Chondrocyte (in vitro differentiated cells): Measurements from ENCODE around the gene ZNF584. TPM values are rescaled to one million over a fixed set of nuclear protein-coding genes. Genes with fewer than 3 reads are reported as not detected.
A peak's percentile ranks its signal among the peaks of the same experiment; 100 is the strongest.
"Not testable (repeated sequence)": the region's sequence is repeated elsewhere in the genome, so short reads cannot be mapped to it uniquely, and the experiment has no call there.

ENCODE experiments used
- DNase-seq: peaks from one replicate; pipeline ENCODE4 v3.0.0; 2021; ENCODE audit warnings: mixed read lengths, low spot score
- H3K27ac Mint-ChIP-seq: one replicate; pipeline ENCODE4 v1.8.0; 2021; ENCODE audit warnings: mild to moderate bottlenecking, moderate library complexity, mixed read lengths; ENCODE audit not compliant: unreplicated experiment
- H3K27me3 Mint-ChIP-seq: 2 replicates; pipeline ENCODE4 v1.8.0; 2021; ENCODE audit warnings: low read depth, mixed read lengths
- H3K36me3 Mint-ChIP-seq: 2 replicates; pipeline ENCODE4 v1.8.0; 2021; ENCODE audit warnings: low read depth, mixed read lengths
- H3K4me1 Mint-ChIP-seq: 2 replicates; pipeline ENCODE4 v1.8.0; 2021; ENCODE audit warnings: low read depth, mild to moderate bottlenecking, mixed read lengths
- H3K4me3 Mint-ChIP-seq: one replicate; pipeline ENCODE4 v1.8.0; 2021; ENCODE audit warnings: mild to moderate bottlenecking, moderate library complexity, mixed read lengths; ENCODE audit not compliant: unreplicated experiment
- H3K9me3 Mint-ChIP-seq: 2 replicates; pipeline ENCODE4 v1.8.0; 2021; ENCODE audit warnings: low read depth, mixed read lengths
- CTCF ChIP-seq: fragments of 200-600 bp; sonication (generic); IDR thresholded peaks from 2 replicates; pipeline ENCODE4 v1.5.0; 2021; ENCODE audit warnings: antibody characterized with exemption, mild to moderate bottlenecking, moderate library complexity
- total RNA-seq: library from RNA; stranded (reverse); gene quantifications from 3 replicates; pipeline ENCODE4 v1.2.1, GENCODE V29; 2021

The ZNF584 gene
- total RNA-seq, 1 donor from 2014 or later = 10.2 TPM

DNA sequence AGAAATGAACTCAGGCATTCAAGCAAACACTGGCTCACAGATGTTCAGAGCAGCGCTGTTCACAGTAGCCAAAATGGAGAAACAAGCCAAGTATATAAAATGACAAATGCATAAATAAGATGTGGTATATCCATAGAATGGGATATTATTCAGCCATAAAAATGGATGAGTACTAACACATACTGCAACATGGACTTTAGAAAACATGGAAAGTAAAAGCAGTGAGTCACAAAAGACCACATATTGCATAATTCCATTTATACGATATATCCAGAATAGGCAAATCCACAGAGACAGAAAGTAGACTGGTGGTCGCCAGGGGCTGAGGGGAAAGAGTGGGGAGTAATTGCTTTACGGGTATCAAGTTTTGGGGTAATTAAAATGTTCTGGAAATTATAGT is 34.2 kb upstream of the ZNF584 start:
- Mint-ChIP-seq H3K36me3 (no peaks in the 10 kb centered on the region), H3K27ac (no peak overlapping the region), H3K27me3 (no peaks in the 10 kb centered on the region), H3K4me3 (no peak overlapping the region), H3K9me3 (no peaks in the 10 kb centered on the region), H3K4me1 (no peaks in the 10 kb centered on the region)
- no peak for DNase-seq
- no peak for TF ChIP-seq CTCF

DNA sequence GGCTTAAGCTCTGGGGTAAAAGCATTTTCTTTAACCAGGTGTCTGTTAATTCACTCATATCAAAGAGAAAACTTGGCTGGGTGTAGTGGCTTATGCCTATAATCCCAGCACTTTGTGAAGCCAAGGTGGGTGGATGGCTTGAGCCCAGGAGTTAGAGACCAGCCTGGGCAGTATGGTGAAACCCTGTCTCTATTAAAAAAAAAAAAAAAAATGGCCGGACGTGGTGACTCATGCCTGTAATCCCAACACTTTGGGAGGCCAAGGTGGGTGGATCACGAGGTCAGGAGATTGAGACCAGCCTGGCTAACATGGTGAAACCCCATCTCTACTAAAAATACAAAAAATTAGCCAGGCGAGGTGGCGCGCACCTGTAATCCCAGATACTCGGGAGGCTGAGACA is 31.7 kb upstream of the ZNF584 start:
- not testable (repeated sequence) for H3K4me3 Mint-ChIP-seq, H3K27ac Mint-ChIP-seq, H3K27me3 Mint-ChIP-seq, H3K36me3 Mint-ChIP-seq, H3K9me3 Mint-ChIP-seq, DNase-seq
- H3K4me1 Mint-ChIP-seq = peaks cover 15% of the 10 kb centered on the region

- H3K9me3 Mint-ChIP-seq = no peaks in the 10 kb centered on the region
- H3K27ac Mint-ChIP-seq = no peak overlapping the region
- H3K36me3 Mint-ChIP-seq = no peaks in the 10 kb centered on the region
- no peaks in the 10 kb centered on the region for H3K27me3 Mint-ChIP-seq
- no peak for TF ChIP-seq CTCF
- DNase-seq = no peak
- H3K4me1 Mint-ChIP-seq = peaks cover 22% of the 10 kb centered on the region
- H3K4me3 Mint-ChIP-seq = peak overlapping the region; percentile 90
These were observed 29.2 kb upstream of the ZNF584 start for GRCh38 chr19:58379246-58379645.

- H3K36me3 Mint-ChIP-seq = no peaks in the 10 kb centered on the region
- no peaks in the 10 kb centered on the region for H3K9me3 Mint-ChIP-seq
- peak overlapping the region; percentile 90 for H3K4me3 Mint-ChIP-seq
- peak; percentile 59 for DNase-seq
- peaks cover 22% of the 10 kb centered on the region for H3K4me1 Mint-ChIP-seq
- no peak for TF ChIP-seq CTCF
- H3K27me3 Mint-ChIP-seq = no peaks in the 10 kb centered on the region
- H3K27ac Mint-ChIP-seq = peak overlapping the region; percentile 96
These were observed 28.3 kb upstream of the ZNF584 start for GRCh38 chr19:58380037-58380661.

DNA sequence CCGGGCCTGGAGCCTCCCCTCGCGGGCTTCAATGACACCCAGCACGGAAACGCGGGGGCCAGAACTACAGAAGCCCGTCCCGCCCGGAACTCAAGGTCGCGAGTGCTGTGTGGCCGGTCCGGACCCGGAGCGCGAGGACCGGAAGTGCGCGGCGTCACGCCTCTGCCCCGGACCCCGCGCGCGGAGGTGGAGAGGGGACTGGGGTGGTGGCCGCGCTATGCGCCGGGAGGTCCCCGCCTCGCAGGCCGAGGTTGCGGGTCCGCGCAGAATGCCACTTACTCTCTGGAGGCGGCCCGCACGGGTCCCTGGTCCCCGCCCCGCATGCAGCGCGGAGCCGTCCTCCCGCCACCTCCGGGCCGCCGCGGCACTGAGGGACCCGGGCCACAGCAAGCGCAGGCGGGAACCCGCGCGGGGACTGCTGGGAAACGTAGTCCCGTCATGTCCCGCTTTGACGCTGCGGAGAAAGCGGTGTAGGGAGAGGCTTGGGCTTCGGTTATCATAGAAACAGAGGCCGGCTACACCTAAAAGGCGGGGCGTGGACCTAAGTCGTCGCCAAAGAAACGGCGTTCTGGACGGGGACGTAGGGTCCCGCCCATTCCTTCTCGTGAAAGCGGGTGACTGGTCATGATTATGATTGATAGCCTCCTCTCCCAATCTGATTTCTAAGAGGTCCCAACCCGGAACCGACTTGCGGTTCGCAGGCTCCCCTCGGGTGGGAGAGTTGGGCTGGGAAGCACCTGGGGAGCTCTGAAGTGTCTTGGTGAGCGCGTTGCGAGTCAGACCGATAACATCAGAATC is 27.6 kb upstream of the ZNF584 start, which contains the start of gene ZNF837:
ZNF837 (minus strand) TSS at position 369 of the 798 bp plus-strand sequence. CDS start 11,698 bp downstream, outside the sequence.
- Mint-ChIP-seq H3K4me3 (peak within 1 kb of the TSS; percentile 90), H3K9me3 (no peaks in the 10 kb centered on the region), H3K36me3 (no peaks in the 10 kb centered on the region), H3K27me3 (no peaks in the 10 kb centered on the region), H3K4me1 (peaks cover 28% of the 10 kb centered on the region), H3K27ac (peak within 1 kb of the TSS; percentile 96)
- peak; percentile 17 for TF ChIP-seq CTCF
- DNase-seq = peak; percentile 99
